ENCODE measurements around the gene ABLIM1. TPM values are rescaled to one million over a fixed set of nuclear protein-coding genes. Genes with fewer than 3 reads are reported as not detected.

ABLIM1 gene
- total RNA-seq, 1 experiment from 2014 or later: 34.0 TPM

DNA sequence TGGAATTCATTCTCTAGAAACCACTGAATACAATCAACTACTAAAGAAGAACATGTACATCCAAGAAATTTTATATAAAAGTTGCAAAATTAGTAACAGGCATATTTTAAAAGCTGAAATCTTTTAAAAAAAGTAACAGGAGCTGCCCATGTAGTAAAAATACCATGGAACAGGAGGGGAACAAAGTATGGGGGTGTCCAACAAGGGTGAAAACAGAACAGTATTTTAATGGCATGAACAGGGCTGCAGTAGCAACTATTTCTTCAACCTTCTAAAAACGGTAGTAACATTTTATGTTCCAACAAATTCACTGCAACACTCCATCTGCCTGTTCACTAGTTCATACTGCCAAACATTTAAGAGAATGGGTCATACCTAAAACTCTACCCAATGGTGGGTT lies 77.0 kb downstream of the ABLIM1 start:
- Histone ChIP-seq H3K27me3 (replicated peaks; ENCODE audit: insufficient read depth, low read depth, low read length, poor library complexity) (no peaks in the 10 kb centered on the region), H3K27ac (ENCODE audit: low read depth, low read length, poor library complexity, severe bottlenecking) (no peak overlapping the region), H3K36me3 (ENCODE audit: insufficient read depth, low read length, poor library complexity, severe bottlenecking) (no peaks in the 10 kb centered on the region), H3K4me3 (ENCODE audit: low read depth, low read length, poor library complexity, severe bottlenecking) (no peak overlapping the region), H3K4me1 (ENCODE audit: insufficient read depth, low read length, poor library complexity, severe bottlenecking) (no peaks in the 10 kb centered on the region), H3K9me3 (ENCODE audit: low read depth, low read length, poor library complexity, severe bottlenecking) (no peaks in the 10 kb centered on the region)
- ChIA-PET CTCF (no interaction called here), POLR2A (ENCODE audit: low non-redundant PET) (no interaction called here)
- no peak for TF ChIP-seq EZH2 (IDR thresholded peaks at IDR 0.05; ENCODE audit: borderline replicate concordance, low read depth, low read length, poor library complexity, severe bottlenecking)
- TF ChIP-seq, protein P1, sequence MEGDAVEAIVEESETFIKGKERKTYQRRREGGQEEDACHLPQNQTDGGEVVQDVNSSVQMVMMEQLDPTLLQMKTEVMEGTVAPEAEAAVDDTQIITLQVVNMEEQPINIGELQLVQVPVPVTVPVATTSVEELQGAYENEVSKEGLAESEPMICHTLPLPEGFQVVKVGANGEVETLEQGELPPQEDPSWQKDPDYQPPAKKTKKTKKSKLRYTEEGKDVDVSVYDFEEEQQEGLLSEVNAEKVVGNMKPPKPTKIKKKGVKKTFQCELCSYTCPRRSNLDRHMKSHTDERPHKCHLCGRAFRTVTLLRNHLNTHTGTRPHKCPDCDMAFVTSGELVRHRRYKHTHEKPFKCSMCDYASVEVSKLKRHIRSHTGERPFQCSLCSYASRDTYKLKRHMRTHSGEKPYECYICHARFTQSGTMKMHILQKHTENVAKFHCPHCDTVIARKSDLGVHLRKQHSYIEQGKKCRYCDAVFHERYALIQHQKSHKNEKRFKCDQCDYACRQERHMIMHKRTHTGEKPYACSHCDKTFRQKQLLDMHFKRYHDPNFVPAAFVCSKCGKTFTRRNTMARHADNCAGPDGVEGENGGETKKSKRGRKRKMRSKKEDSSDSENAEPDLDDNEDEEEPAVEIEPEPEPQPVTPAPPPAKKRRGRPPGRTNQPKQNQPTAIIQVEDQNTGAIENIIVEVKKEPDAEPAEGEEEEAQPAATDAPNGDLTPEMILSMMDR (conservative IDR thresholded peaks at IDR 0.05; ENCODE audit: low read depth, low read length): no peak
- DNase-seq (ENCODE audit: low spot score): no peak
- BruUV-seq (replicated peaks): no TSS peak
- intact Hi-C loops (cut with micrococcal nuclease; ENCODE audit: unreplicated experiment): no loop called here

DNA sequence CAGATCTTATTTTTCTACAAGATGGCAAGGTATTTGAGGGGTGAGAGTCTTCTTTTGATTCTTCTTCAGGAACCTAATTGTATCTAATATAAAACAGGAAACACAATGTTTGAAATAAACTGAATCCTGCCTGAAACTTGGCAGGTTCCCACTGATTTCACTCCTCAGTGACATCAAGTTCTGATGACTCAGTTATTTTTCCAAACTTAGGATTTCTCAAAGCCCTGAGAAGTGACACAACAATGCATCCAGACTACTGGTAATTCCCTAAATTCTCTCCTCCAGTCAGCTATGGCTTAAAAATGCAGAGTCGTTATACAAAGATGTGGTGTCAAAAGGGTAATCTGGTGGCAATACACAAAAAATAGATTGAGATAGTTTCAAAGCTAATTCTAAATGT lies 80.9 kb downstream of the ABLIM1 start:
- Histone ChIP-seq H3K36me3 (ENCODE audit: insufficient read depth, low read length, poor library complexity, severe bottlenecking) (no peaks in the 10 kb centered on the region), H3K4me3 (ENCODE audit: low read depth, low read length, poor library complexity, severe bottlenecking) (no peak overlapping the region), H3K4me1 (ENCODE audit: insufficient read depth, low read length, poor library complexity, severe bottlenecking) (no peaks in the 10 kb centered on the region), H3K27ac (ENCODE audit: low read depth, low read length, poor library complexity, severe bottlenecking) (no peak overlapping the region), H3K27me3 (replicated peaks; ENCODE audit: insufficient read depth, low read depth, low read length, poor library complexity) (no peaks in the 10 kb centered on the region), H3K9me3 (ENCODE audit: low read depth, low read length, poor library complexity, severe bottlenecking) (no peaks in the 10 kb centered on the region)
- ChIA-PET POLR2A (ENCODE audit: low non-redundant PET) (no interaction called here), CTCF (no interaction called here)
- intact Hi-C loops (cut with micrococcal nuclease; ENCODE audit: unreplicated experiment): no loop called here
- no TSS peak for BruUV-seq (replicated peaks)
- TF ChIP-seq EZH2 (IDR thresholded peaks at IDR 0.05; ENCODE audit: borderline replicate concordance, low read depth, low read length, poor library complexity, severe bottlenecking): no peak
- TF ChIP-seq, protein P1 (conservative IDR thresholded peaks at IDR 0.05; ENCODE audit: low read depth, low read length): no peak
- DNase-seq (ENCODE audit: low spot score): no peak

DNA sequence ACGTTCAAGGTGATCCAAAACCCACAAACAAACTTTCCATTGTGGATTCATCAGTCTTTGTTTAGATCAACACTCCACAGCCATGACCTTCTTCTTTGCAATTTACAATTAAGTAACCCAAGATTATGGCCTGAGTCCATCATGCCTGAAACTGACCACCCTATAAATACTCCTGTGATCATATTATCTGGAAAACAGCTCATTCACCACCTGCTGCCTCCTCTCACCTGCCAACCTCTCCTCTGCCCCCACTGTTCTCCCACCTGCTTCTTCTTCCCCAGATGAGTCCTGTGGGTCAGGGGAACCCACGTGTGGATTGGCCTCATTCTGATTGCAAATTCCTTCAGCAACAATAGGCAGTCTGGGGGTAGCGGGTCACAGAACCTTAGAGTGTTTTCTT lies 81.4 kb downstream of the ABLIM1 start:
- POLR2A ChIA-PET (ENCODE audit: low non-redundant PET): no interaction called here
- Histone ChIP-seq H3K4me1 (ENCODE audit: insufficient read depth, low read length, poor library complexity, severe bottlenecking) (no peaks in the 10 kb centered on the region), H3K36me3 (ENCODE audit: insufficient read depth, low read length, poor library complexity, severe bottlenecking) (no peaks in the 10 kb centered on the region), H3K9me3 (ENCODE audit: low read depth, low read length, poor library complexity, severe bottlenecking) (no peaks in the 10 kb centered on the region), H3K27ac (ENCODE audit: low read depth, low read length, poor library complexity, severe bottlenecking) (no peak overlapping the region), H3K27me3 (replicated peaks; ENCODE audit: insufficient read depth, low read depth, low read length, poor library complexity) (no peaks in the 10 kb centered on the region), H3K4me3 (ENCODE audit: low read depth, low read length, poor library complexity, severe bottlenecking) (no peak overlapping the region)
- BruUV-seq (replicated peaks): no TSS peak
- no peak for TF ChIP-seq EZH2 (IDR thresholded peaks at IDR 0.05; ENCODE audit: borderline replicate concordance, low read depth, low read length, poor library complexity, severe bottlenecking)
- TF ChIP-seq, protein P1 (conservative IDR thresholded peaks at IDR 0.05; ENCODE audit: low read depth, low read length): no peak
- DNase-seq (ENCODE audit: low spot score): no peak
- intact Hi-C loops (cut with micrococcal nuclease; ENCODE audit: unreplicated experiment): no loop called here
- CTCF ChIA-PET: interaction anchor here (0.5 kb wide), 1 partner anchor 60 kb away, joined by 9 read pairs; no protein-coding TSS in a partner anchor
